Measurements from ENCODE around the gene PIGQ.

PIGQ gene

DNA sequence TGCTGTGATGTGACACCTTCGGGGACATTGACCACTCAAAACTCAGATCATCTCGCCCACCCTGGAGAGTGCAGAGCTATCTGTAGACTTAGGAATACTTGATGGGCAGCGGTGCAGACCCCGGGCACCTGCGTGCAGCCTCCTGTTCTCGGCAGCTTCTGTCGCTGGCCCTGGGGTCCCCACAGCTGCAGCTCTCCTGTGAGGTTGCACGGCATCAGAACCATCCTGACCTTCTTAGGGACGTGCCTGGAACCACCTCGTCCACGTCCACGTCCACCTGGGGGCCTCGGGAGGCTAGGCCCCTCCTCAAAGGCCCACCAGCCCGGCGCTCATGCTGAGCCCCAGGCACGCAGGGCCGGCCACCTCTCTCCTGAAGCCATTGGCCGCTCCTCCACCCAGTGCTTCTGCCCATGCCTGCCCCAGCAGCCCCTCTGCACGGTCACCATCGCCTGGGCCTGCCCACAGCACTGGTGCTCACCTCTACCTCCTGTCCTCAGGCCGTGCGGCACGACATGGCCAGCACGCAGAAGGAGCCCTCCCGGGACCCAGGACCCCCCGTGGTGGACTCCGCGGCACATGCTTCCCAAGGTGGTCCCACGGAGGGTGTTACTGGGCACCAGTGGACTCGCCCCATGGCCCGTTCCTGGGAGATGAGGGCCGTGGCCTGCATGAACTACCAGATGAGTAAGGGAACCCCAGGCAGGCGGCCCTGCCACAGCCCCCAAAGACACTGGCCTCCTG lies 58.7 kb downstream of the PIGQ start:
- ATAC-seq: no peak
- DNase-seq: no peak

GRCh38 chr16:629185-629832 lies 59.5 kb downstream of the PIGQ start:
- ATAC-seq (no peak), DNase-seq (no peak)

DNA sequence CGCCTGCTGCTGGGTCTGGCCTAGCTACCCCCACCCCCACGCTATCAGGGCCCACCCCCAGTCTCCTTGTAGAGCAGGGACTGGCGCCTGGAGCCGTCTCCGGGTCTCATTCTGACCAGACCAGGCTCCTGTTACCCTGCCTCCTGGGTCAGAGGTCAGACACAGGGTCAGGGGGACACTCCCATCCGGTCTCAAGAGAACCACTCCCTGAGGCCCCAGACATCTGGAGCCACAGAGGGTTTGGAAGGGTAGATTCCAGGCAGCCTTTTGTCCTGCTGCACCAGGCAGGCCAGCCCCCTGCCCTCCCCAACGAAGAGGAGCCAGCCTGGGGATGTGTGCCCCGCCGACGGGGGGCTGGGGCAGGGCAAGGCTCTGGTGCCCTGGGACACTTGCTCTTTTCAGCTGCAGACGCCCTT lies 60.1 kb downstream of the PIGQ start:
- no peak for DNase-seq

DNA sequence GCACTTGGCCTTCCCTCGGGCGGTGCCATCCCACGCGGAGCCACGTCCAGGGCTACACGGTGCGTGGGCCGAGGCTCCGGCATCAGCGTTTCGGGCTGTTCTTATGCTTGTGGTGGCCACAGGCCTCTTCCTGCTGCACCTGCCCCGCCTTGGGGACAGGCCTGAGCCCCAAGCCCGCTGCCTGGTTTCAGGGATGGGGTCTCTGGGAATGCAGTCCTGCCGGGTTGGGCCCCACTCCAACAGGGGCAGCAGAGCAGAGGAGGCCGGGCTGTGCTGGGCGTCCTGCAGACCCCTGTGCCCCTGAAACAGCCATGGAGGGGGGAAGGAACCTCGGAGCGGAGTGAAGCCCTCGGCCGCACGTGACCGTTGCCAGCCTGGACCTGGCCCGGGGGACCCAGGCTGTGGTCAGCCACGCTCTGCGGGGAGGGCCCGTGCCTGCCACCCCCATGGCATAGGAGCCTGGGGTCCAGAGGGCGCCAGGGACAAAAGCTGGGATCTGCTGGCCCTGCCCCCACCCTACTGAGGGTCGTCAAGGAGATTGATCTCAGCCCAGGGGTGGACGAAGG lies 60.6 kb downstream of the PIGQ start:
- DNase-seq (no peak), ATAC-seq (no peak)

More for the DNA sequence above, 60.1 kb downstream of the PIGQ start:
- no peak for ATAC-seq

GRCh38 chr16:630815-631405 lies 61.1 kb downstream of the PIGQ start, which contains the start of gene WFIKKN1:
TSS of gene WFIKKN1 (plus strand) at chr16:630985. CDS start at chr16:631254, 269 bp downstream.
- ATAC-seq (no peak), DNase-seq (no peak)

DNA sequence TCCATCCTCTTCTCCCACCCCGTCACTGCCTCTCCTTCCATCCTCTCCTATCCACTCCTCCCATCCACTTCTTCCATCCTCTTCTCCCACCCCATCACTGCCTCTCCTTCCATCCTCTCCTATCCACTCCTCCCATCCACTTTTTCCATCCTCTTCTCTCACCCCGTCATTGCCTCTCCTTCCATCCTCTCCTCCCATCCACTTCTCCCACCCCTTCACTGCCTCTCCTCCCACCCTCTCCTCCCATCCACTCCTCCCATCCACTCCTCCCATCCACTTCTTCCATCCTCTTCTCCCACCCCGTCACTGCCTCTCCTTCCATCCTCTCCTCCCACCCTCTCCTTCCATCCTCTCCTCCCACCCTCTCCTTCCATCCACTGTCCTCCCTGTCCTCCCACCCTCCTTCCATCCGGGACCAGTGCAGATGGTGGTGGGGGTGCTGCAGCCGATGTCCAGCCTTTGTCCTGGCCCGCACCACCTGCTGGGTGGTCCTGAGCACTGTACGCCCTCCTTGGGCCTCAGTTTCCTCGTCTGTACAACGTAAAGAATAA lies 62.1 kb downstream of the PIGQ start:
- DNase-seq (no peak), ATAC-seq (no peak)

DNA sequence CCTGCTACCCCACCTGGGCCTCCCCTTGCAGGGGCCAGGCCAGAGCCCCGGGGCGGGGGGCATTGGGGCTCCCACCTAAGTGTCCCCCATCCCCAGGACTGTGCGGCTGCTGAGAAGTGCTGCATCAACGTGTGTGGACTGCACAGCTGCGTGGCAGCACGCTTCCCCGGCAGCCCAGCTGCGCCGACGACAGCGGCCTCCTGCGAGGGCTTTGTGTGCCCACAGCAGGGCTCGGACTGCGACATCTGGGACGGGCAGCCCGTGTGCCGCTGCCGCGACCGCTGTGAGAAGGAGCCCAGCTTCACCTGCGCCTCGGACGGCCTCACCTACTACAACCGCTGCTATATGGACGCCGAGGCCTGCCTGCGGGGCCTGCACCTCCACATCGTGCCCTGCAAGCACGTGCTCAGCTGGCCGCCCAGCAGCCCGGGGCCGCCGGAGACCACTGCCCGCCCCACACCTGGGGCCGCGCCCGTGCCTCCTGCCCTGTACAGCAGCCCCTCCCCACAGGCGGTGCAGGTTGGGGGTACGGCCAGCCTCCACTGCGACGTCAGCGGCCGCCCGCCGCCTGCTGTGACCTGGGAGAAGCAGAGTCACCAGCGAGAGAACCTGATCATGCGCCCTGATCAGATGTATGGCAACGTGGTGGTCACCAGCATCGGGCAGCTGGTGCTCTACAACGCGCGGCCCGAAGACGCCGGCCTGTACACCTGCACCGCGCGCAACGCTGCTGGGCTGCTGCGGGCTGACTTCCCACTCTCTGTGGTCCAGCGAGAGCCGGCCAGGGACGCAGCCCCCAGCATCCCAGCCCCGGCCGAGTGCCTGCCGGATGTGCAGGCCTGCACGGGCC lies 62.9 kb downstream of the PIGQ start:
- no peak for ATAC-seq
- DNase-seq: no peak

DNA sequence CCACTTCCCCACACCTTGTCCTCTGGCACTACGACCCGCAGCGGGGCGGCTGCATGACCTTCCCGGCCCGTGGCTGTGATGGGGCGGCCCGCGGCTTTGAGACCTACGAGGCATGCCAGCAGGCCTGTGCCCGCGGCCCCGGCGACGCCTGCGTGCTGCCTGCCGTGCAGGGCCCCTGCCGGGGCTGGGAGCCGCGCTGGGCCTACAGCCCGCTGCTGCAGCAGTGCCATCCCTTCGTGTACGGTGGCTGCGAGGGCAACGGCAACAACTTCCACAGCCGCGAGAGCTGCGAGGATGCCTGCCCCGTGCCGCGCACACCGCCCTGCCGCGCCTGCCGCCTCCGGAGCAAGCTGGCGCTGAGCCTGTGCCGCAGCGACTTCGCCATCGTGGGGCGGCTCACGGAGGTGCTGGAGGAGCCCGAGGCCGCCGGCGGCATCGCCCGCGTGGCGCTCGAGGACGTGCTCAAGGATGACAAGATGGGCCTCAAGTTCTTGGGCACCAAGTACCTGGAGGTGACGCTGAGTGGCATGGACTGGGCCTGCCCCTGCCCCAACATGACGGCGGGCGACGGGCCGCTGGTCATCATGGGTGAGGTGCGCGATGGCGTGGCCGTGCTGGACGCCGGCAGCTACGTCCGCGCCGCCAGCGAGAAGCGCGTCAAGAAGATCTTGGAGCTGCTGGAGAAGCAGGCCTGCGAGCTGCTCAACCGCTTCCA lies 63.7 kb downstream of the PIGQ start:
- DNase-seq (no peak), ATAC-seq (no peak)
